ENCODE measurements around the gene COL7A1.

DNA sequence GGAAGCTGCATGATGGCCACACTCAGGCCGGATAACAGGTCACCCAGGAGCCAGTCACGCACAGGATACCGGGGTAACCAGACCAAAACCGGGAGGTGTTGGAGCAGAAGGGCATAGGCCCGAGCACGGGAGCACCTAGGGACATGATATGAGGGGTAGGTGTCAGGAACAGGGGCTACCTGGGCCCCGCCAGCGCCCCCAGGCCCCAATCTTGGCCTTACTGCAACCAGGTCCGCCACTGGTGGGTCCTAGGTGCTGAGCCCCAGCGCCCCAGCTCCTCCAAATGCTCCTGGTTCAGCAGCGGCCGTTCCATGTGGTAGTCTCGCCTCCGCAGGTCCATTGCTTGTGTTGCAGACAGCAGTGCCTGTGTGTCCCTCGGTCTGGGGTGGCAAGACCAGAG lies 38.1 kb upstream of the COL7A1 start:
- TF ChIP-seq, protein P1, sequence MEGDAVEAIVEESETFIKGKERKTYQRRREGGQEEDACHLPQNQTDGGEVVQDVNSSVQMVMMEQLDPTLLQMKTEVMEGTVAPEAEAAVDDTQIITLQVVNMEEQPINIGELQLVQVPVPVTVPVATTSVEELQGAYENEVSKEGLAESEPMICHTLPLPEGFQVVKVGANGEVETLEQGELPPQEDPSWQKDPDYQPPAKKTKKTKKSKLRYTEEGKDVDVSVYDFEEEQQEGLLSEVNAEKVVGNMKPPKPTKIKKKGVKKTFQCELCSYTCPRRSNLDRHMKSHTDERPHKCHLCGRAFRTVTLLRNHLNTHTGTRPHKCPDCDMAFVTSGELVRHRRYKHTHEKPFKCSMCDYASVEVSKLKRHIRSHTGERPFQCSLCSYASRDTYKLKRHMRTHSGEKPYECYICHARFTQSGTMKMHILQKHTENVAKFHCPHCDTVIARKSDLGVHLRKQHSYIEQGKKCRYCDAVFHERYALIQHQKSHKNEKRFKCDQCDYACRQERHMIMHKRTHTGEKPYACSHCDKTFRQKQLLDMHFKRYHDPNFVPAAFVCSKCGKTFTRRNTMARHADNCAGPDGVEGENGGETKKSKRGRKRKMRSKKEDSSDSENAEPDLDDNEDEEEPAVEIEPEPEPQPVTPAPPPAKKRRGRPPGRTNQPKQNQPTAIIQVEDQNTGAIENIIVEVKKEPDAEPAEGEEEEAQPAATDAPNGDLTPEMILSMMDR (conservative IDR thresholded peaks at IDR 0.05), result no peak
- TF ChIP-seq EZH2 (IDR thresholded peaks at IDR 0.05; ENCODE audit: low read depth), result no peak
